Measurements from ENCODE around the gene OCA2. TPM values are rescaled to one million over a fixed set of nuclear protein-coding genes. Genes with fewer than 3 reads are reported as not detected.

The OCA2 gene
- total and polyA plus RNA-seq, 2 of the 13 experiments (the other 11 are each of a cell fraction or from before 2014, with no cell fraction given), result 0.02 to 0.05 TPM

DNA sequence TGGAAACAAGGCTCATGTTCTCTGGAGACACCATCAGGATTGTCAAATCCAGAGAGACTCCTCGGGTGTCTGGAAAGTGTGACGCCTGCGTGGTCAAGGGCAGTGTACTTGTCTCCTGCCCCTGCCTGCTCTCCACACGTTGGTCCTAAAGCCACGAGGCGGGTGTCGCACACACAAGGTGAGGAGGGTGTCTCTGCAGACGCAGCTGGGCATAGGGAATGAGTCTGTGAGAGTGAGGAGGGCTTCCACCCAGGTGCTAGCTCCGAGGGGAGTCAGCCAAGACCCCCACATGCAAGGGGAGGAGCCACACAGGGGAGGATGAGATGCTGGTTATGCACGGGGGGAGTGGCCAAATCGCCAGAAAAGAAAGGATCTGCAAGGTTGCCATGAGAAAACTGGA lies 27.9 kb upstream of the OCA2 start:
- H3K27ac ChIP-seq (ENCODE audit: extremely low read length, insufficient read depth, low read length), result no peak overlapping the region
- H3K9me3 ChIP-seq (ENCODE audit: low read length), result no peaks in the 10 kb centered on the region
- no peaks in the 10 kb centered on the region for H3K27me3 ChIP-seq (ENCODE audit: control insufficient read depth in 1 of 2, insufficient read depth in 2 of 2, low read length in 2 of 2)
- CTCF ChIA-PET (ENCODE audit: low intra/inter-chr PET ratio, low total read pairs), result no interaction called here
- H3K79me2 ChIP-seq (ENCODE audit: insufficient read depth, low read length), result no peaks in the 10 kb centered on the region
- H3K36me3 ChIP-seq (replicated peaks in 1 of 2; ENCODE audit: control insufficient read depth in 1 of 2, insufficient read depth in 2 of 2, low read length in 2 of 2), result peaks cover 16 to 55% of the 10 kb centered on the region in 2 experiments; a peak in 4 of 5 replicates
- intact Hi-C loops (cut with micrococcal nuclease; ENCODE audit: unreplicated experiment) (no loop called here), in situ Hi-C loops (cut with HindIII; ENCODE audit: extremely low pct_ligation_motif_present, low pct_unique_long_range_greater_than_20kb) (no loop called here)
- no peak for DNase-seq (ENCODE audit: low spot score)
- WGBS (ENCODE audit: low lambda C conversion rate), result 85% methylated on average over 8 of the region's 11 CpGs
- POLR2A ChIA-PET, result no interaction called here
- H3K9ac ChIP-seq (ENCODE audit: insufficient read depth, low read depth, low read length), result no peak overlapping the region
- no peak for FAIRE-seq
- TF ChIP-seq NFIC (IDR thresholded peaks at IDR 0.05; ENCODE audit: low read length), result no peak
- TF ChIP-seq KLF12 (CRISPR knock-in tag; IDR thresholded peaks at IDR 0.05; ENCODE audit: borderline replicate concordance), result no peak
- TF ChIP-seq ESRRA (CRISPR knock-in tag; IDR thresholded peaks at IDR 0.05; ENCODE audit: low read depth), result no peak
- no peak for TF ChIP-seq GLI4 (CRISPR knock-in tag; IDR thresholded peaks at IDR 0.05; ENCODE audit: borderline replicate concordance)
- no peak for TF ChIP-seq ELF3 (CRISPR knock-in tag; IDR thresholded peaks at IDR 0.05)
- no peak for TF ChIP-seq FOXO4 (CRISPR knock-in tag; conservative IDR thresholded peaks at IDR 0.05)
- no peak for TF ChIP-seq GATAD1 (CRISPR knock-in tag; IDR thresholded peaks at IDR 0.05)
- H2AFZ ChIP-seq (ENCODE audit: low read length), result no peak overlapping the region
- no peaks in the 10 kb centered on the region; the same call in 1 of the 2 replicates for H4K20me1 ChIP-seq (ENCODE audit: insufficient read depth, low read length)
- no peak overlapping the region for H3K4me2 ChIP-seq (ENCODE audit: low read depth, low read length)
- no peak overlapping the region for H3K4me3 ChIP-seq (replicated peaks in 1 of 3; ENCODE audit: insufficient read depth in 1 of 3, low read depth in 2 of 3, low read length in 3 of 3)
- no peaks in the 10 kb centered on the region for H3K4me1 ChIP-seq (ENCODE audit: insufficient read depth, low read length)
- ATAC-seq, result no peak
- BruUV-seq (replicated peaks), result no TSS peak

Data from HepG2 (cell line).